ENCODE data around the gene DAPK1. TPM values are rescaled to one million over a fixed set of nuclear protein-coding genes. Genes with fewer than 3 reads are reported as not detected.

DAPK1 gene
- polyA plus RNA-seq, 1 of the 3 experiments (the other 2 are of a cell fraction): 0.61 TPM

DNA sequence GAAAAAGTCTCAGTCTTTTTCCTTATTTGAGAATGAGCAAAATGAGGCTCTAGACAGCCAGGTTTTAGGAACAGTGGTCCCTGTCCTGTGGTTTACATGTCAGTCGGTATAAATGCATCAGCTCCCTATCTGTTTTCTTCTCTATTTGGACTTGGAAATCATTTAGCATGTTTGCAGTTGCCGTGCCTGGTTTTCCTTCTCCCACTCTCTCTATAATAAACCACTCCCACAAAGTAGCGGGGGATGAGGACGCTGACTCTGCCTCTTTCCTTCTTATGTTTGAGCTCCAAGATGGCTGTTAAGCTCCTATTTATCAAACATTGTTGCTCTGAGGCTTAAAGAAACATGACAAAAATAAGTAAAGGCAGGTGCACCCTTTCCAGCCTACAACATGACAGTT is 171.1 kb downstream of the DAPK1 start:
- no peak overlapping the region for H3K27ac ChIP-seq (ENCODE audit: low read depth in 2 of 2, low read length in 1 of 2)
- WGBS (ENCODE audit: low lambda C conversion rate): 73% methylated on average over 4 of the region's 4 CpGs
- H3K36me3 ChIP-seq (replicated peaks in 1 of 2; ENCODE audit: control insufficient read depth in 1 of 2, insufficient read depth in 2 of 2, low read length in 1 of 2): no peaks in the 10 kb centered on the region
- CTCF ChIA-PET: interaction anchor here (0.8 to 1.2 kb wide), 3 partner anchors 9 to 1254 kb away, joined by 3 to 4 read pairs (median 3); no protein-coding TSS in a partner anchor
- H4K20me1 ChIP-seq (ENCODE audit: insufficient read depth): no peaks in the 10 kb centered on the region
- H3K79me2 ChIP-seq (ENCODE audit: insufficient read depth): no peaks in the 10 kb centered on the region
- no peak overlapping the region for H2AFZ ChIP-seq (ENCODE audit: low read depth)
- no peak for TF ChIP-seq POLR2AphosphoS5 (IDR thresholded peaks at IDR 0.05; ENCODE audit: low read depth, low read length)
- TF ChIP-seq, protein P1, sequence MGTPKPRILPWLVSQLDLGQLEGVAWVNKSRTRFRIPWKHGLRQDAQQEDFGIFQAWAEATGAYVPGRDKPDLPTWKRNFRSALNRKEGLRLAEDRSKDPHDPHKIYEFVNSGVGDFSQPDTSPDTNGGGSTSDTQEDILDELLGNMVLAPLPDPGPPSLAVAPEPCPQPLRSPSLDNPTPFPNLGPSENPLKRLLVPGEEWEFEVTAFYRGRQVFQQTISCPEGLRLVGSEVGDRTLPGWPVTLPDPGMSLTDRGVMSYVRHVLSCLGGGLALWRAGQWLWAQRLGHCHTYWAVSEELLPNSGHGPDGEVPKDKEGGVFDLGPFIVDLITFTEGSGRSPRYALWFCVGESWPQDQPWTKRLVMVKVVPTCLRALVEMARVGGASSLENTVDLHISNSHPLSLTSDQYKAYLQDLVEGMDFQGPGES (IDR thresholded peaks at IDR 0.05; ENCODE audit: low read depth, low read length): no peak
- TF ChIP-seq TAF1 (IDR thresholded peaks at IDR 0.05; ENCODE audit: borderline replicate concordance, low read depth, low read length): no peak
- no peak for TF ChIP-seq CTCF (IDR thresholded peaks at IDR 0.05)
- TF ChIP-seq ELF1 (IDR thresholded peaks at IDR 0.05): no peak
- DNase-seq: no peak
- H3K9me2 ChIP-seq: no peaks in the 10 kb centered on the region
- no peaks in the 10 kb centered on the region for H3K9me3 ChIP-seq
- H3K4me3 ChIP-seq (ENCODE audit: low read depth in 2 of 2, low read length in 1 of 2): no peak overlapping the region
- POLR2A ChIA-PET: no interaction called here
- H3K27me3 ChIP-seq (ENCODE audit: insufficient read depth): no peaks in the 10 kb centered on the region
- no peak overlapping the region for H3K9ac ChIP-seq
- H3K4me2 ChIP-seq: no peak overlapping the region
- H3K4me1 ChIP-seq (ENCODE audit: control insufficient read depth in 1 of 2, insufficient read depth in 2 of 2, low read depth in 1 of 2, low read length in 1 of 2): no peaks in the 10 kb centered on the region; a peak in 1 of 4 replicates
- no peaks in the 10 kb centered on the region for H3F3A ChIP-seq (replicated peaks; ENCODE audit: insufficient read depth)

- no peak overlapping the region for H3K9ac ChIP-seq
- no peaks in the 10 kb centered on the region; a peak in 1 of 4 replicates for H3K4me1 ChIP-seq (ENCODE audit: control insufficient read depth in 1 of 2, insufficient read depth in 2 of 2, low read depth in 1 of 2, low read length in 1 of 2)
- H3K36me3 ChIP-seq (replicated peaks in 1 of 2; ENCODE audit: control insufficient read depth in 1 of 2, insufficient read depth in 2 of 2, low read length in 1 of 2): no peaks in the 10 kb centered on the region
- TF ChIP-seq YY1 (IDR thresholded peaks at IDR 0.05; ENCODE audit: low read depth) (no peak), GATA2 (CRISPR knock-in tag; IDR thresholded peaks at IDR 0.05) (no peak), FOXJ3 (CRISPR knock-in tag; IDR thresholded peaks at IDR 0.05) (no peak), RXRA (IDR thresholded peaks at IDR 0.05; ENCODE audit: borderline replicate concordance, low read depth) (no peak), EP300 (IDR thresholded peaks at IDR 0.05; ENCODE audit: borderline replicate concordance in 1 of 2, low read depth in 1 of 2, low read length in 1 of 2) (no peak), CHD2 (IDR thresholded peaks at IDR 0.05; ENCODE audit: low read length, partially characterized antibody) (no peak), TCF12 (IDR thresholded peaks at IDR 0.05) (no peak), MAX (IDR thresholded peaks at IDR 0.05; ENCODE audit: low read depth) (no peak), TAF1 (IDR thresholded peaks at IDR 0.05; ENCODE audit: borderline replicate concordance, low read depth, low read length) (no peak), CTCF (IDR thresholded peaks at IDR 0.05) (no peak)
- no peak overlapping the region for H3K4me2 ChIP-seq
- H3K27me3 ChIP-seq (ENCODE audit: insufficient read depth): no peaks in the 10 kb centered on the region
- no peaks in the 10 kb centered on the region for H3F3A ChIP-seq (replicated peaks; ENCODE audit: insufficient read depth)
- 75% methylated on average over 17 of the region's 18 CpGs for WGBS (ENCODE audit: low lambda C conversion rate)
- ChIA-PET POLR2A (no interaction called here), CTCF (interaction anchor here (1.0 to 1.6 kb wide), 2 partner anchors 8 to 14 kb away, joined by 3 to 7 read pairs; no protein-coding TSS in a partner anchor)
- H3K4me3 ChIP-seq (ENCODE audit: low read depth in 2 of 2, low read length in 1 of 2): no peak overlapping the region
- no peaks in the 10 kb centered on the region for H3K9me3 ChIP-seq
- no peaks in the 10 kb centered on the region for H4K20me1 ChIP-seq (ENCODE audit: insufficient read depth)
- no peak for DNase-seq
- H3K9me2 ChIP-seq: no peaks in the 10 kb centered on the region
- no peak overlapping the region for H2AFZ ChIP-seq (ENCODE audit: low read depth)
- H3K27ac ChIP-seq (ENCODE audit: low read depth in 2 of 2, low read length in 1 of 2): no peak overlapping the region
- no peaks in the 10 kb centered on the region for H3K79me2 ChIP-seq (ENCODE audit: insufficient read depth)
Measured at GRCh38 chr9:87670572-87671264, 173.1 kb downstream of the DAPK1 start.

All from SK-N-SH (cell line).